Measurements from ENCODE around the gene SLC30A10.

- no peak for TF ChIP-seq CEBPB (IDR thresholded peaks at IDR 0.05)
- TF ChIP-seq POLR2A (IDR thresholded peaks at IDR 0.05; ENCODE audit: low read length): no peak
- TF ChIP-seq, protein P1, sequence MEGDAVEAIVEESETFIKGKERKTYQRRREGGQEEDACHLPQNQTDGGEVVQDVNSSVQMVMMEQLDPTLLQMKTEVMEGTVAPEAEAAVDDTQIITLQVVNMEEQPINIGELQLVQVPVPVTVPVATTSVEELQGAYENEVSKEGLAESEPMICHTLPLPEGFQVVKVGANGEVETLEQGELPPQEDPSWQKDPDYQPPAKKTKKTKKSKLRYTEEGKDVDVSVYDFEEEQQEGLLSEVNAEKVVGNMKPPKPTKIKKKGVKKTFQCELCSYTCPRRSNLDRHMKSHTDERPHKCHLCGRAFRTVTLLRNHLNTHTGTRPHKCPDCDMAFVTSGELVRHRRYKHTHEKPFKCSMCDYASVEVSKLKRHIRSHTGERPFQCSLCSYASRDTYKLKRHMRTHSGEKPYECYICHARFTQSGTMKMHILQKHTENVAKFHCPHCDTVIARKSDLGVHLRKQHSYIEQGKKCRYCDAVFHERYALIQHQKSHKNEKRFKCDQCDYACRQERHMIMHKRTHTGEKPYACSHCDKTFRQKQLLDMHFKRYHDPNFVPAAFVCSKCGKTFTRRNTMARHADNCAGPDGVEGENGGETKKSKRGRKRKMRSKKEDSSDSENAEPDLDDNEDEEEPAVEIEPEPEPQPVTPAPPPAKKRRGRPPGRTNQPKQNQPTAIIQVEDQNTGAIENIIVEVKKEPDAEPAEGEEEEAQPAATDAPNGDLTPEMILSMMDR (IDR thresholded peaks at IDR 0.05): no peak
- no peak for TF ChIP-seq CBX2 (IDR thresholded peaks at IDR 0.05; ENCODE audit: borderline replicate concordance, low read depth)
- TF ChIP-seq MAZ (IDR thresholded peaks at IDR 0.05; ENCODE audit: borderline replicate concordance, low read depth, low read length): no peak
- TF ChIP-seq JUN (IDR thresholded peaks at IDR 0.05): no peak
- no peak for TF ChIP-seq KDM5A (IDR thresholded peaks at IDR 0.05)
- TF ChIP-seq CBX8 (IDR thresholded peaks at IDR 0.05): no peak
- no peak for TF ChIP-seq EP300 (IDR thresholded peaks at IDR 0.05)
- TF ChIP-seq SMC3 (IDR thresholded peaks at IDR 0.05): no peak
- TF ChIP-seq, protein P2, sequence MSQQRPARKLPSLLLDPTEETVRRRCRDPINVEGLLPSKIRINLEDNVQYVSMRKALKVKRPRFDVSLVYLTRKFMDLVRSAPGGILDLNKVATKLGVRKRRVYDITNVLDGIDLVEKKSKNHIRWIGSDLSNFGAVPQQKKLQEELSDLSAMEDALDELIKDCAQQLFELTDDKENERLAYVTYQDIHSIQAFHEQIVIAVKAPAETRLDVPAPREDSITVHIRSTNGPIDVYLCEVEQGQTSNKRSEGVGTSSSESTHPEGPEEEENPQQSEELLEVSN (IDR thresholded peaks at IDR 0.05; ENCODE audit: borderline replicate concordance, low read depth): no peak
- no peak for TF ChIP-seq USF2 (IDR thresholded peaks at IDR 0.05)
- TF ChIP-seq REST (IDR thresholded peaks at IDR 0.05): no peak
- TF ChIP-seq RAD21 (conservative IDR thresholded peaks at IDR 0.05 in 1 of 2, IDR thresholded peaks at IDR 0.05 in 1 of 2): no peak
Observed at GRCh38 chr1:219875860-219876259, 52.5 kb downstream of the SLC30A10 start.

Data from A549 (cell line).